Smooth muscle cell (in vitro differentiated cells): ENCODE data around the gene CTBP2. TPM values are rescaled to one million over a fixed set of nuclear protein-coding genes. Genes with fewer than 3 reads are reported as not detected.
A peak's percentile ranks its signal among the peaks of the same experiment; 100 is the strongest.
"Not testable (repeated sequence)": the region's sequence is repeated elsewhere in the genome, so short reads cannot be mapped to it uniquely, and the experiment has no call there.

Source experiments
- DNase-seq: peaks from one replicate; lab custom pipeline; 2025; ENCODE audit not compliant: unreplicated experiment; lab: John Stamatoyannopoulos, UW
- H2AFZ ChIP-seq: fragments of 200-600 bp; sonication (generic); 2 replicates; pipeline ENCODE4 v1.6.0; 2016; ENCODE audit warnings: antibody characterized with exemption, low read depth, mild to moderate bottlenecking
- H3F3A ChIP-seq: fragments of 200-600 bp; sonication (generic); 2 replicates; pipeline ENCODE4 v1.6.0; 2017; ENCODE audit warnings: antibody characterized with exemption, low read depth
- H3K27ac ChIP-seq: fragments of 200-600 bp; sonication (generic); 2 replicates; pipeline ENCODE4 v1.5.1; 2016; ENCODE audit warnings: low read depth, mild to moderate bottlenecking
- H3K27me3 ChIP-seq: fragments of 200-600 bp; sonication (generic); 2 replicates; pipeline ENCODE4 v1.6.1; 2016; ENCODE audit warnings: low read depth, mild to moderate bottlenecking
- H3K36me3 ChIP-seq: fragments of 200-600 bp; sonication (generic); 2 replicates; pipeline ENCODE4 v1.5.1; 2016; ENCODE audit warnings: low read depth
- H3K4me1 ChIP-seq: fragments of 200-600 bp; sonication (generic); 2 replicates; pipeline ENCODE4 v1.5.1; 2016; ENCODE audit warnings: low read depth
- H3K4me2 ChIP-seq: fragments of 200-600 bp; sonication (generic); 2 replicates; pipeline ENCODE4 v1.6.0; 2016; ENCODE audit warnings: mild to moderate bottlenecking
- H3K4me3 ChIP-seq: fragments of 200-600 bp; sonication (generic); 2 replicates; pipeline ENCODE4 v1.5.1; 2016; ENCODE audit warnings: mild to moderate bottlenecking
- H3K79me2 ChIP-seq: fragments of 200-600 bp; sonication (generic); 2 replicates; pipeline ENCODE4 v1.6.0; 2016; ENCODE audit warnings: low read depth, mild to moderate bottlenecking
- H3K9ac ChIP-seq: fragments of 200-600 bp; sonication (generic); 2 replicates; pipeline ENCODE4 v1.6.0; 2016; ENCODE audit warnings: low read depth
- H3K9me3 ChIP-seq: fragments of 200-600 bp; sonication (generic); replicated peaks from 2 replicates; pipeline ENCODE4 v1.5.1; 2016; ENCODE audit warnings: low read depth
- H4K20me1 ChIP-seq: fragments of 200-600 bp; sonication (generic); 2 replicates; pipeline ENCODE4 v1.6.0; 2016; ENCODE audit warnings: low read depth
- WGBS: methylation state at CpG from one replicate; pipeline ENCODE4 v1.1.7; 2016; ENCODE audit warnings: low lambda C conversion rate; 5-methylcytosine and 5-hydroxymethylcytosine counted together
- polyA plus RNA-seq: library from polyadenylated mRNA; unstranded; fragments of >200 nt; fragmentation: Nextera tagmentation; extraction: Ambion mirVana; gene quantifications from 2 replicates; pipeline ENCODE4 v1.2.1, GENCODE V29; 2016
- total RNA-seq: library from RNA; depleted of rRNA; stranded (reverse); fragments of >200 nt; gene quantifications from 2 replicates; pipeline ENCODE4 v1.2.3, GENCODE V29; 2014
- TF ChIP-seq, protein P1 (sequence below): fragments of 200-600 bp; sonication (generic); IDR thresholded peaks from 2 replicates; pipeline ENCODE4 v1.5.1; 2017; ENCODE audit warnings: borderline replicate concordance, mild to moderate bottlenecking, antibody characterized with exemption; ENCODE audit not compliant: insufficient read depth, poor library complexity, severe bottlenecking

CTBP2 gene
- total and polyA plus RNA-seq, 2 experiments from 2014 or later, result 49.9 to 69.5 TPM

DNA sequence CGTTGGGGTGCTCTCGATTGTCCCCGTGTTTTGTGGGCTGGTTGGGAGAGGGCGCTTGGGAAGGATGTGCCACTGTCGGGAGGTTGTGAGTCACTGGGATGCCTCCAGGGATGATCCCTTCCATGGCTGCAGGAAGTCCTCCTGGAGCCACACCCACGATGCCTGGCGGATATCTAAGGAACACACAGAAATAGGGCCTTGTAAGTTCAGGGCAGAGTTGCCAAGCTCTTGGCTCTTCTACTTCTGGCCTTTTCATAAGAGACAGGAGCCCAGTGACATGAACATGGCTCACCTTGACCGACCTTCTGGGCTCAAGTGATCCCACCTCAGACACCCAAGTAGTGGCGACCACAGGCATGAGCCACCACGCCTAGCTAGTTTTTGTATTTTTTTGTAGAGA is 170.8 kb downstream of the CTBP2 start:
- Histone ChIP-seq H3F3A (peaks cover 18% of the 10 kb centered on the region), H4K20me1 (peaks cover 43% of the 10 kb centered on the region), H2AFZ (no peak overlapping the region), H3K36me3 (peaks cover 9% of the 10 kb centered on the region), H3K9ac (no peak overlapping the region), H3K4me3 (no peak overlapping the region), H3K9me3 (no peaks in the 10 kb centered on the region), H3K4me1 (no peaks in the 10 kb centered on the region), H3K79me2 (no peaks in the 10 kb centered on the region), H3K4me2 (no peak overlapping the region), H3K27ac (no peak overlapping the region), H3K27me3 (no peaks in the 10 kb centered on the region)
- TF ChIP-seq, protein P1, sequence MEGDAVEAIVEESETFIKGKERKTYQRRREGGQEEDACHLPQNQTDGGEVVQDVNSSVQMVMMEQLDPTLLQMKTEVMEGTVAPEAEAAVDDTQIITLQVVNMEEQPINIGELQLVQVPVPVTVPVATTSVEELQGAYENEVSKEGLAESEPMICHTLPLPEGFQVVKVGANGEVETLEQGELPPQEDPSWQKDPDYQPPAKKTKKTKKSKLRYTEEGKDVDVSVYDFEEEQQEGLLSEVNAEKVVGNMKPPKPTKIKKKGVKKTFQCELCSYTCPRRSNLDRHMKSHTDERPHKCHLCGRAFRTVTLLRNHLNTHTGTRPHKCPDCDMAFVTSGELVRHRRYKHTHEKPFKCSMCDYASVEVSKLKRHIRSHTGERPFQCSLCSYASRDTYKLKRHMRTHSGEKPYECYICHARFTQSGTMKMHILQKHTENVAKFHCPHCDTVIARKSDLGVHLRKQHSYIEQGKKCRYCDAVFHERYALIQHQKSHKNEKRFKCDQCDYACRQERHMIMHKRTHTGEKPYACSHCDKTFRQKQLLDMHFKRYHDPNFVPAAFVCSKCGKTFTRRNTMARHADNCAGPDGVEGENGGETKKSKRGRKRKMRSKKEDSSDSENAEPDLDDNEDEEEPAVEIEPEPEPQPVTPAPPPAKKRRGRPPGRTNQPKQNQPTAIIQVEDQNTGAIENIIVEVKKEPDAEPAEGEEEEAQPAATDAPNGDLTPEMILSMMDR, result no peak
- 89% methylated on average over 10 of the region's 10 CpGs for WGBS
- no peak for DNase-seq

DNA sequence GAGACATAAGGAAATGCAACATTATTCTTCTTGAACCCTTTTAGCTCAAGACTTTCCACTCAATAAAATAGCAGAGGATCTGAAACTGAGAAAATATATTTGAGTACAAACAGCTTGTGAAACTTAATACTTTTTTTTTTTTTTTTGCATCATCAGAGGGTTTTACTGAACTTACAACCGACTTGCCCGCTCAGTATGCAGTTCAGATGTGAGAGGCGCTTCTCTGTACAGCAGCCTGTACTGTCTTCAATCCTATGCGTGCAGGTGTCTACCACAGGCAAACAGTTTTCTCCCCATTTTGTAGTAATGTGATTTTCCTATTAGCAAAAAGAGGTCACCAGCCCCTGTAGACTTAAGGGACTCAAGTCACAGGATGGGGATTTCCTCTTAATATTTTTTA is 171.6 kb downstream of the CTBP2 start:
- WGBS, result 97% methylated on average over 4 of the region's 4 CpGs
- DNase-seq, H3K27me3 ChIP-seq, H2AFZ ChIP-seq, H3K4me1 ChIP-seq, H3K4me3 ChIP-seq, H3K36me3 ChIP-seq, H3K27ac ChIP-seq, H3K4me2 ChIP-seq, H3K79me2 ChIP-seq, H3K9ac ChIP-seq, H3K9me3 ChIP-seq: not testable (repeated sequence)
- Histone ChIP-seq H3F3A (peaks cover 21% of the 10 kb centered on the region), H4K20me1 (peaks cover 45% of the 10 kb centered on the region)

DNA sequence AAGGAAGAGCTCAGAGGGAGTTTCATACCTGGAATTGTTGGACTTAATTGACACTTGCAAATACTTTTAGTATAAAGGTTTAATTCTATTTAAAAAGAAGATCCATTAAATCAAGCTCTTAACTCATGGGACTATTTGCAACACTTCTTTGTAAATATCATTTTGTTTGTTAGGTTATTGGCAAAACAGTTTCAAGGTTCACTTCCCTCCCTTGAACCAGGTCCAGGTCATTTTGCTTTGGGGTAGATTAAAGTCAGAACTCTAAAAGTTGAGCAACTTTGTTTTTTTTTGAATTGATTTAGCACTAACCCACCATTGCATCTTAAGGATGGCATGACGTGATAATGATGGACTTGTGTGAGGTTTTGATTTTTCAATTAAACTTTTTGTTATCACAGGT is 172.6 kb downstream of the CTBP2 start:
- Histone ChIP-seq H3K27ac (peak overlapping the region; percentile 21), H3F3A (peaks cover 20% of the 10 kb centered on the region), H3K4me3 (no peak overlapping the region), H3K79me2 (no peaks in the 10 kb centered on the region), H3K36me3 (peaks cover 9% of the 10 kb centered on the region), H3K4me2 (no peak overlapping the region), H4K20me1 (peaks cover 42% of the 10 kb centered on the region), H3K9me3 (no peaks in the 10 kb centered on the region), H3K27me3 (no peaks in the 10 kb centered on the region), H2AFZ (no peak overlapping the region), H3K4me1 (no peaks in the 10 kb centered on the region), H3K9ac (no peak overlapping the region)
- no peak for DNase-seq
- TF ChIP-seq, protein P1, result no peak
- 100% methylated on average over 1 of the region's 1 CpG for WGBS

DNA sequence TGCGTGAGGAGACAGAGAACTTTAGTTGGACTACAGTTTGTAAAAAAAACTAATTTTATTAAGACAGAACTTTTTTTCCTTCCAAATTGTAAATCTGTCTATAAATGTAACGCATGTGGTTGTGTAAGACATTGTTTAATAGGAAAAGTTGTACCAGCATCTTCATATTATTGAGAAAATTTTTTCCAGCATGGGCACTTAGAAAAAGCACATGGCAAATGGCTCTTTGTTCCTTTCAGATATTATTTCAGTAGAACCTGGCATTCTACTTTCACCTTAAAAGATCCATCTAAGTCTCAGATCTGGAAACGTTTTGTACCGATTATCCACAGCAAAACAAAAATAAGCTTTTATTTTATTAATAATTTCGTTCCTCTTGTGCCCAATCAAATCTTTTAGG is 175.2 kb downstream of the CTBP2 start:
- Histone ChIP-seq H3K4me3 (no peak overlapping the region), H3K4me2 (no peak overlapping the region), H3K9me3 (no peaks in the 10 kb centered on the region), H3F3A (peaks cover 21% of the 10 kb centered on the region), H3K27ac (peak overlapping the region; percentile 20), H3K36me3 (peaks cover 9% of the 10 kb centered on the region), H3K27me3 (no peaks in the 10 kb centered on the region), H4K20me1 (peaks cover 61% of the 10 kb centered on the region), H3K9ac (no peak overlapping the region), H3K79me2 (peaks cover 10% of the 10 kb centered on the region), H3K4me1 (no peaks in the 10 kb centered on the region), H2AFZ (no peak overlapping the region)
- DNase-seq, result no peak
- TF ChIP-seq, protein P1, result no peak
- 93% methylated on average over 5 of the region's 5 CpGs for WGBS
